ENCODE results near the gene LDLRAD4. TPM values are rescaled to one million over a fixed set of nuclear protein-coding genes. Genes with fewer than 3 reads are reported as not detected.

The LDLRAD4 gene
- total RNA-seq, 1 donor from 2014 or later = 34.5 TPM

- DNase-seq (ENCODE audit: low spot score) = no peak
- H3K27ac Mint-ChIP-seq = no peak overlapping the region
- peaks cover 25% of the 10 kb centered on the region for H3K4me1 Mint-ChIP-seq (ENCODE audit: low read depth)
- intact Hi-C loops (cut with micrococcal nuclease) = no loop called here
- H3K4me3 Mint-ChIP-seq = no peak overlapping the region
- H3K9me3 Mint-ChIP-seq = peaks cover 5% of the 10 kb centered on the region
- H3K36me3 Mint-ChIP-seq (ENCODE audit: low read depth) = peaks cover 17% of the 10 kb centered on the region
- H3K27me3 Mint-ChIP-seq (ENCODE audit: insufficient read depth) = peaks cover 2% of the 10 kb centered on the region
Measured at GRCh38 chr18:13516855-13517254, 298.3 kb downstream of the LDLRAD4 start.

GRCh38 chr18:13517369-13517768 is 298.8 kb downstream of the LDLRAD4 start:
- DNase-seq (ENCODE audit: low spot score) = no peak
- no peak overlapping the region for H3K27ac Mint-ChIP-seq
- intact Hi-C loops (cut with micrococcal nuclease) = no loop called here
- H3K9me3 Mint-ChIP-seq = peaks cover 5% of the 10 kb centered on the region
- peaks cover 20% of the 10 kb centered on the region for H3K4me1 Mint-ChIP-seq (ENCODE audit: low read depth)
- H3K4me3 Mint-ChIP-seq = no peak overlapping the region
- H3K36me3 Mint-ChIP-seq (ENCODE audit: low read depth) = peaks cover 17% of the 10 kb centered on the region
- H3K27me3 Mint-ChIP-seq (ENCODE audit: insufficient read depth) = peaks cover 2% of the 10 kb centered on the region

- Mint-ChIP-seq H3K36me3 (ENCODE audit: low read depth) (peaks cover 17% of the 10 kb centered on the region), H3K27me3 (ENCODE audit: insufficient read depth) (peaks cover 2% of the 10 kb centered on the region), H3K4me3 (no peak overlapping the region), H3K4me1 (ENCODE audit: low read depth) (peaks cover 10% of the 10 kb centered on the region), H3K9me3 (peaks cover 5% of the 10 kb centered on the region), H3K27ac (no peak overlapping the region)
- intact Hi-C loops (cut with micrococcal nuclease) = no loop called here
- DNase-seq (ENCODE audit: low spot score) = no peak
Measured at GRCh38 chr18:13518382-13518781, 299.8 kb downstream of the LDLRAD4 start.

GRCh38 chr18:13520306-13520705 is 301.7 kb downstream of the LDLRAD4 start:
- peaks cover 16% of the 10 kb centered on the region for H3K36me3 Mint-ChIP-seq (ENCODE audit: low read depth)
- H3K9me3 Mint-ChIP-seq = peaks cover 5% of the 10 kb centered on the region
- no peak overlapping the region for H3K4me3 Mint-ChIP-seq
- H3K27ac Mint-ChIP-seq = no peak overlapping the region
- peaks cover 2% of the 10 kb centered on the region for H3K27me3 Mint-ChIP-seq (ENCODE audit: insufficient read depth)
- H3K4me1 Mint-ChIP-seq (ENCODE audit: low read depth) = peaks cover 2% of the 10 kb centered on the region
- no peak for DNase-seq (ENCODE audit: low spot score)
- intact Hi-C loops (cut with micrococcal nuclease) = no loop called here

GRCh38 chr18:13520741-13521140 is 302.2 kb downstream of the LDLRAD4 start:
- intact Hi-C loops (cut with micrococcal nuclease) = no loop called here

GRCh38 chr18:13521418-13521817 is 302.9 kb downstream of the LDLRAD4 start:
- intact Hi-C loops (cut with micrococcal nuclease) = no loop called here
- no peak for DNase-seq (ENCODE audit: low spot score)
- peaks cover 5% of the 10 kb centered on the region for H3K4me1 Mint-ChIP-seq (ENCODE audit: low read depth)
- H3K4me3 Mint-ChIP-seq = no peak overlapping the region
- peaks cover 2% of the 10 kb centered on the region for H3K27me3 Mint-ChIP-seq (ENCODE audit: insufficient read depth)
- peaks cover 5% of the 10 kb centered on the region for H3K9me3 Mint-ChIP-seq
- H3K36me3 Mint-ChIP-seq (ENCODE audit: low read depth) = peaks cover 12% of the 10 kb centered on the region
- no peak overlapping the region for H3K27ac Mint-ChIP-seq

More at GRCh38 chr18:13520741-13521140, 302.2 kb downstream of the LDLRAD4 start:
- peaks cover 14% of the 10 kb centered on the region for H3K36me3 Mint-ChIP-seq (ENCODE audit: low read depth)
- no peak overlapping the region for H3K27ac Mint-ChIP-seq
- peaks cover 2% of the 10 kb centered on the region for H3K27me3 Mint-ChIP-seq (ENCODE audit: insufficient read depth)
- peaks cover 5% of the 10 kb centered on the region for H3K9me3 Mint-ChIP-seq
- no peak for DNase-seq (ENCODE audit: low spot score)
- H3K4me3 Mint-ChIP-seq = no peak overlapping the region
- H3K4me1 Mint-ChIP-seq (ENCODE audit: low read depth) = no peaks in the 10 kb centered on the region

GRCh38 chr18:13522256-13522655 is 303.7 kb downstream of the LDLRAD4 start:
- H3K27me3 Mint-ChIP-seq (ENCODE audit: insufficient read depth) = peaks cover 2% of the 10 kb centered on the region
- peaks cover 5% of the 10 kb centered on the region for H3K9me3 Mint-ChIP-seq
- no peak overlapping the region for H3K27ac Mint-ChIP-seq
- no peak for DNase-seq (ENCODE audit: low spot score)
- H3K36me3 Mint-ChIP-seq (ENCODE audit: low read depth) = peaks cover 10% of the 10 kb centered on the region
- H3K4me1 Mint-ChIP-seq (ENCODE audit: low read depth) = peaks cover 12% of the 10 kb centered on the region
- intact Hi-C loops (cut with micrococcal nuclease) = no loop called here
- H3K4me3 Mint-ChIP-seq = no peak overlapping the region

- Mint-ChIP-seq H3K4me1 (ENCODE audit: low read depth) (peaks cover 12% of the 10 kb centered on the region), H3K4me3 (no peak overlapping the region), H3K27ac (no peak overlapping the region), H3K27me3 (ENCODE audit: insufficient read depth) (peaks cover 2% of the 10 kb centered on the region), H3K9me3 (peaks cover 2% of the 10 kb centered on the region), H3K36me3 (ENCODE audit: low read depth) (peaks cover 5% of the 10 kb centered on the region)
- intact Hi-C loops (cut with micrococcal nuclease) = no loop called here
- DNase-seq (ENCODE audit: low spot score) = no peak
Measured at GRCh38 chr18:13522861-13523660, 304.5 kb downstream of the LDLRAD4 start.

- DNase-seq (ENCODE audit: low spot score) = no peak
Measured at GRCh38 chr18:13524054-13524453, 305.5 kb downstream of the LDLRAD4 start.

GRCh38 chr18:13524811-13525210 is 306.3 kb downstream of the LDLRAD4 start:
- no peak for DNase-seq (ENCODE audit: low spot score)
- intact Hi-C loops (cut with micrococcal nuclease) = no loop called here
- H3K27ac Mint-ChIP-seq = no peak overlapping the region
- H3K4me1 Mint-ChIP-seq (ENCODE audit: low read depth) = peaks cover 12% of the 10 kb centered on the region
- H3K9me3 Mint-ChIP-seq = no peaks in the 10 kb centered on the region
- peaks cover 2% of the 10 kb centered on the region for H3K27me3 Mint-ChIP-seq (ENCODE audit: insufficient read depth)
- no peaks in the 10 kb centered on the region for H3K36me3 Mint-ChIP-seq (ENCODE audit: low read depth)
- H3K4me3 Mint-ChIP-seq = no peak overlapping the region

More at GRCh38 chr18:13524054-13524453, 305.5 kb downstream of the LDLRAD4 start:
- intact Hi-C loops (cut with micrococcal nuclease) = no loop called here
- H3K36me3 Mint-ChIP-seq (ENCODE audit: low read depth) = no peaks in the 10 kb centered on the region
- no peak overlapping the region for H3K4me3 Mint-ChIP-seq
- H3K27me3 Mint-ChIP-seq (ENCODE audit: insufficient read depth) = peaks cover 2% of the 10 kb centered on the region
- H3K4me1 Mint-ChIP-seq (ENCODE audit: low read depth) = peaks cover 12% of the 10 kb centered on the region
- no peak overlapping the region for H3K27ac Mint-ChIP-seq
- no peaks in the 10 kb centered on the region for H3K9me3 Mint-ChIP-seq

GRCh38 chr18:13525381-13526029 is 306.9 kb downstream of the LDLRAD4 start:
- H3K4me1 Mint-ChIP-seq (ENCODE audit: low read depth) = peaks cover 12% of the 10 kb centered on the region
- H3K36me3 Mint-ChIP-seq (ENCODE audit: low read depth) = no peaks in the 10 kb centered on the region
- intact Hi-C loops (cut with micrococcal nuclease) = no loop called here
- peaks cover 2% of the 10 kb centered on the region for H3K27me3 Mint-ChIP-seq (ENCODE audit: insufficient read depth)
- H3K27ac Mint-ChIP-seq = no peak overlapping the region
- no peak overlapping the region for H3K4me3 Mint-ChIP-seq
- DNase-seq (ENCODE audit: low spot score) = no peak
- no peaks in the 10 kb centered on the region for H3K9me3 Mint-ChIP-seq

- Mint-ChIP-seq H3K9me3 (no peaks in the 10 kb centered on the region), H3K4me1 (ENCODE audit: low read depth) (peaks cover 12% of the 10 kb centered on the region), H3K4me3 (no peak overlapping the region), H3K27me3 (ENCODE audit: insufficient read depth) (peaks cover under 1% of the 10 kb centered on the region), H3K36me3 (ENCODE audit: low read depth) (no peaks in the 10 kb centered on the region), H3K27ac (no peak overlapping the region)
- intact Hi-C loops (cut with micrococcal nuclease) = no loop called here
- no peak for DNase-seq (ENCODE audit: low spot score)
Measured at GRCh38 chr18:13526519-13526918, 308.0 kb downstream of the LDLRAD4 start.

GRCh38 chr18:13527256-13527655 is 308.7 kb downstream of the LDLRAD4 start:
- intact Hi-C loops (cut with micrococcal nuclease) = no loop called here
- Mint-ChIP-seq H3K36me3 (ENCODE audit: low read depth) (no peaks in the 10 kb centered on the region), H3K4me1 (ENCODE audit: low read depth) (peaks cover 12% of the 10 kb centered on the region), H3K27me3 (ENCODE audit: insufficient read depth) (no peaks in the 10 kb centered on the region), H3K27ac (no peak overlapping the region), H3K9me3 (no peaks in the 10 kb centered on the region), H3K4me3 (no peak overlapping the region)
- DNase-seq (ENCODE audit: low spot score) = no peak

Data from activated T-helper 1 cell treated with anti-CD3 and anti-CD28 coated beads, Interleukin-12 subunit alpha, Interleukin-12 subunit beta, Interleukin-2, Interleukin-4 antibody, amounts not matched to agents 30 ng/mL and 10 ng/mL and 1 ng/mL, durations not matched to agents 14 hours and 24 hours and 36 hours (primary cell).